CD4-positive, alpha-beta T cell treated with Interferon alpha-2 for 1 hour (primary cell): ENCODE measurements around the gene TGFB1I1.
"Not testable (repeated sequence)": the region's sequence is repeated elsewhere in the genome, so short reads cannot be mapped to it uniquely, and the experiment has no call there.

Experiments used
- DNase-seq, 2 donors: peaks; one replicate each; pipeline ENCODE4 v3.0.0-alpha.2; 2020 to 2022

The TGFB1I1 gene

GRCh38 chr16:31472709-31473203 is 804 bp downstream of the TGFB1I1 start:
- DNase-seq = peak; percentile 47 to 63

- no peak for DNase-seq
Measured at GRCh38 chr16:31473264-31473984, 1.5 kb downstream of the TGFB1I1 start.

- no peak for DNase-seq
Measured at GRCh38 chr16:31474173-31474714, 2.3 kb downstream of the TGFB1I1 start.

GRCh38 chr16:31474773-31475738 is 3.1 kb downstream of the TGFB1I1 start:
- no peak for DNase-seq

- DNase-seq = peak in 1 of 2 donors; percentile 33
Measured at GRCh38 chr16:31475946-31476302, 4.0 kb downstream of the TGFB1I1 start.

- peak; percentile 87 to 92 for DNase-seq
Measured at GRCh38 chr16:31476303-31477219, 4.6 kb downstream of the TGFB1I1 start.

GRCh38 chr16:31477220-31478216 is 5.6 kb downstream of the TGFB1I1 start:
- DNase-seq = peak; percentile 22 to 49

GRCh38 chr16:31478956-31479355 is 7.0 kb downstream of the TGFB1I1 start:
- DNase-seq = no peak

- DNase-seq = no peak
Measured at GRCh38 chr16:31479751-31480150, 7.8 kb downstream of the TGFB1I1 start.

GRCh38 chr16:31480851-31481536 is 9.0 kb downstream of the TGFB1I1 start:
- no peak for DNase-seq

GRCh38 chr16:31483081-31483480 is 11.1 kb downstream of the TGFB1I1 start, which contains the start of gene SLC5A2:
Gene SLC5A2, plus strand, starts transcription at chr16:31483123. Its CDS starts 14 bp downstream, at chr16:31483137.
- DNase-seq = no peak

GRCh38 chr16:31484048-31484447 is 12.1 kb downstream of the TGFB1I1 start:
- not testable (repeated sequence) for DNase-seq

- DNase-seq = no peak
Measured at GRCh38 chr16:31484491-31485171, 12.7 kb downstream of the TGFB1I1 start.

GRCh38 chr16:31485571-31485970 is 13.6 kb downstream of the TGFB1I1 start:
- no peak for DNase-seq

GRCh38 chr16:31486045-31486444 is 14.1 kb downstream of the TGFB1I1 start:
- no peak for DNase-seq

GRCh38 chr16:31487071-31487719 is 15.2 kb downstream of the TGFB1I1 start:
- DNase-seq = no peak

- DNase-seq = peak; percentile 71 to 85
Measured at GRCh38 chr16:31487720-31488467, 15.9 kb downstream of the TGFB1I1 start.
